Thoracic aorta (tissue), 2 donors: ENCODE measurements around the gene AHNAK2. TPM values are rescaled to one million over a fixed set of nuclear protein-coding genes. Genes with fewer than 3 reads are reported as not detected.

Experiments used
- ATAC-seq: fragments of 150-250 bp; one replicate; pipeline ENCODE4 v1.8.0; 2017; ENCODE audit warnings: low read depth; ENCODE audit not compliant: insufficient number of reproducible peaks, low FRiP score
- DNase-seq: peaks from one replicate; pipeline ENCODE4 v3.0.0-alpha.2; 2020; ENCODE audit warnings: low spot score
- H3K27ac ChIP-seq, 2 donors: fragments of 200-600 bp; sonication (generic); 1 replicate in 1 of 2; 2 replicates in 1 of 2; pipeline ENCODE4 v1.5.1; 2016; ENCODE audit warnings: mild to moderate bottlenecking in 2 of 2, moderate library complexity in 2 of 2
- H3K27me3 ChIP-seq: fragments of 200-600 bp; sonication (generic); replicated peaks from 2 replicates; pipeline ENCODE4 v1.6.0; 2016; ENCODE audit warnings: mild to moderate bottlenecking; ENCODE audit not compliant: insufficient read depth
- H3K36me3 ChIP-seq: fragments of 200-600 bp; sonication (generic); one replicate; pipeline ENCODE4 v1.5.1; 2016
- H3K4me1 ChIP-seq, 2 donors: fragments of 200-600 bp; sonication (generic); 1 replicate in 1 of 2; 2 replicates in 1 of 2; pipeline versions ENCODE4 v1.5.1 to v1.6.0; 2016; ENCODE audit warnings: low read depth in 2 of 2, mild to moderate bottlenecking in 1 of 2; ENCODE audit not compliant: control insufficient read depth in 1 of 2
- H3K4me3 ChIP-seq: fragments of 200-600 bp; sonication (generic); 2 replicates; pipeline ENCODE4 v1.5.1; 2016; ENCODE audit warnings: mild to moderate bottlenecking
- H3K9me3 ChIP-seq: fragments of 200-600 bp; sonication (generic); 2 replicates; pipeline ENCODE4 v1.5.1; 2016
- total RNA-seq, 2 donors: library from RNA; depleted of rRNA; stranded (reverse); fragments of >200 nt; gene quantifications; one replicate each; pipeline versions ENCODE4 v1.1.0 to v1.2.3, GENCODE V29; 2016
- TF ChIP-seq, protein P1 (sequence below): fragments of 200-600 bp; sonication (generic); IDR thresholded peaks from one replicate; pipeline ENCODE4 v1.5.1; 2019; ENCODE audit warnings: antibody characterized with exemption

AHNAK2 gene
- total RNA-seq, 2 donors from 2014 or later = 22.6 to 47.8 TPM

- Histone ChIP-seq H3K4me1 (no peaks in the 10 kb centered on the region), H3K9me3 (no peaks in the 10 kb centered on the region), H3K27me3 (no peaks in the 10 kb centered on the region), H3K27ac (no peak overlapping the region), H3K4me3 (no peak overlapping the region), H3K36me3 (no peaks in the 10 kb centered on the region)
- ATAC-seq (no peak), DNase-seq (no peak)
- TF ChIP-seq, protein P1, sequence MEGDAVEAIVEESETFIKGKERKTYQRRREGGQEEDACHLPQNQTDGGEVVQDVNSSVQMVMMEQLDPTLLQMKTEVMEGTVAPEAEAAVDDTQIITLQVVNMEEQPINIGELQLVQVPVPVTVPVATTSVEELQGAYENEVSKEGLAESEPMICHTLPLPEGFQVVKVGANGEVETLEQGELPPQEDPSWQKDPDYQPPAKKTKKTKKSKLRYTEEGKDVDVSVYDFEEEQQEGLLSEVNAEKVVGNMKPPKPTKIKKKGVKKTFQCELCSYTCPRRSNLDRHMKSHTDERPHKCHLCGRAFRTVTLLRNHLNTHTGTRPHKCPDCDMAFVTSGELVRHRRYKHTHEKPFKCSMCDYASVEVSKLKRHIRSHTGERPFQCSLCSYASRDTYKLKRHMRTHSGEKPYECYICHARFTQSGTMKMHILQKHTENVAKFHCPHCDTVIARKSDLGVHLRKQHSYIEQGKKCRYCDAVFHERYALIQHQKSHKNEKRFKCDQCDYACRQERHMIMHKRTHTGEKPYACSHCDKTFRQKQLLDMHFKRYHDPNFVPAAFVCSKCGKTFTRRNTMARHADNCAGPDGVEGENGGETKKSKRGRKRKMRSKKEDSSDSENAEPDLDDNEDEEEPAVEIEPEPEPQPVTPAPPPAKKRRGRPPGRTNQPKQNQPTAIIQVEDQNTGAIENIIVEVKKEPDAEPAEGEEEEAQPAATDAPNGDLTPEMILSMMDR = no peak
Observed at GRCh38 chr14:104903990-104904389, 74.2 kb downstream of the AHNAK2 start.

DNA sequence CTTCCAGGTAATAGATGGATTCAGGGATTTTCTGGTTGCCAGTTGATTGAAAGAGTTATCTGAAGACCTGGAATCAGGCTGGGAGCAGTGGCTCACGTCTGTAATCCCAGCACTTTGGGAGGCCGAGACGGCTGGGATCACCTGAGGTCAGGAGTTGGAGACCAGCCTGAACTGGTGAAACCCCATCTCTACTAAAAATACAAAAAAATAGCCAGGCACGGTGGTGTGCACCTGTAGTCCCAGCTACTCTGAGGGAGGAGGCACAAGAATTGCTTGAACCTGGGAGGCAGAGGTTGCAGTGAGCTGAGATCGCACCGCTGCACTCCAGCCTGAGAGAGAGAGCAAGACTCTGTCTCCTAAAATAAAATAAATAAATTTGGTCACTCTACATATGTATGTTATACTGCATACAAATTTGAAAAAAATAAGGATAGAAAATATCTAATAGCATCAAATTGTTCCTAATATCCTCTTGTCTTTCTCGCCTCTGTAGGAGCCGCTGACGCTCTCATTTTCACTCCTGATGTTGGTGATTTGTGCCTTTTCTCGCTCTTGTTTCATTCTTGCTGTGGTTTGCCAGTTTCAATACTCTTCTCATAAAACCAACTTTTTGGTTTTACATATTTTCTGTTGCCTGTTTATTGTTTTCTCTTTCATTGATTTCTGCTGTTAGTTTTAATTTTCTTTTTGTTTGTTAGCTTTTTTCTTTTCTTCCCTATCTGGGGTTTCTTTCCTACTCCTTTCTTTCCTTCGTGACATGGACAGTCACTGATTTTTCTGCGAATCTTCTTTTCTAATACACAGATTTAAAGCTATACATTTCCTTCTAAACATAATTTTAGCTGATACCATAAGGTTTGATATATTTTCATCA, 77.3 kb downstream of the AHNAK2 start:
- no peaks in the 10 kb centered on the region for H3K27me3 ChIP-seq
- TF ChIP-seq, protein P1 = no peak
- no peak for ATAC-seq
- no peaks in the 10 kb centered on the region for H3K9me3 ChIP-seq
- no peaks in the 10 kb centered on the region for H3K36me3 ChIP-seq
- no peak overlapping the region for H3K27ac ChIP-seq
- no peak overlapping the region for H3K4me3 ChIP-seq
- no peak for DNase-seq
- peaks cover 0 to 1% of the 10 kb centered on the region in 2 donors for H3K4me1 ChIP-seq

DNA sequence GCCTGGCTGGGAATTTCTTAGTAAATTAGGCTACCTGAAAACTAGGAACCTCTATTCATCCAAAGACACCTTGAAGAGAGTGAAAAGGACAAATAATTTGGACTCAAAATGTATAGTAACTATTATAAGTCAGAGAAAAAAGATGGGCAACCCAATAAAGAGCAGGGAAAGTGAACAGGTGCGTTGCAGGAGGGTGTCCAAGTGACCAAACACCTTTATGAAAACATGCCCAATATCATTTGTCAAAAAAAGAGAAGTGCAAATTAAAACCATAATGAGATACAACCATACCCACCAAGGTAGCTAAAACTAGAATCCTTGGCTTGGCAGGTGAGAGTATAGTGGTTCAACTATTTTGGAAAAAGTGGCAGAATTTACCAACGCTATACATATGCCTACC, 78.4 kb downstream of the AHNAK2 start:
- DNase-seq = no peak
- no peak for ATAC-seq
- H3K4me3 ChIP-seq = no peak overlapping the region
- H3K27ac ChIP-seq = no peak overlapping the region
- no peaks in the 10 kb centered on the region for H3K9me3 ChIP-seq
- no peaks in the 10 kb centered on the region for H3K36me3 ChIP-seq
- no peaks in the 10 kb centered on the region for H3K27me3 ChIP-seq
- TF ChIP-seq, protein P1 = no peak
- H3K4me1 ChIP-seq = peaks cover 0 to 9% of the 10 kb centered on the region in 2 donors

GRCh38 chr14:104898870-104899510, 79.2 kb downstream of the AHNAK2 start:
- ATAC-seq = no peak

GRCh38 chr14:104898195-104898558, 80.0 kb downstream of the AHNAK2 start:
- Histone ChIP-seq H3K27ac (no peak overlapping the region), H3K27me3 (no peaks in the 10 kb centered on the region), H3K4me3 (no peak overlapping the region), H3K9me3 (no peaks in the 10 kb centered on the region), H3K4me1 (peaks cover 0 to 9% of the 10 kb centered on the region in 2 donors), H3K36me3 (no peaks in the 10 kb centered on the region)
- ATAC-seq (no peak), DNase-seq (no peak)
- TF ChIP-seq, protein P1 = no peak

More at GRCh38 chr14:104898870-104899510, 79.2 kb downstream of the AHNAK2 start:
- TF ChIP-seq, protein P1 = no peak
- no peaks in the 10 kb centered on the region for H3K36me3 ChIP-seq
- H3K9me3 ChIP-seq = no peaks in the 10 kb centered on the region
- H3K27me3 ChIP-seq = no peaks in the 10 kb centered on the region
- H3K27ac ChIP-seq = no peak overlapping the region
- DNase-seq = no peak
- peaks cover 0 to 9% of the 10 kb centered on the region in 2 donors for H3K4me1 ChIP-seq
- no peak overlapping the region for H3K4me3 ChIP-seq
